Raji (cell line): ENCODE data around the gene OR52K2.

Experiments used
- POLR2A ChIP-seq: IDR thresholded peaks from 2 replicates; pipeline ENCODE4 v1.6.1; 2011; ENCODE audit warnings: low read depth, low read length, control low read depth; ENCODE audit not compliant: insufficient read depth

Gene OR52K2

DNA sequence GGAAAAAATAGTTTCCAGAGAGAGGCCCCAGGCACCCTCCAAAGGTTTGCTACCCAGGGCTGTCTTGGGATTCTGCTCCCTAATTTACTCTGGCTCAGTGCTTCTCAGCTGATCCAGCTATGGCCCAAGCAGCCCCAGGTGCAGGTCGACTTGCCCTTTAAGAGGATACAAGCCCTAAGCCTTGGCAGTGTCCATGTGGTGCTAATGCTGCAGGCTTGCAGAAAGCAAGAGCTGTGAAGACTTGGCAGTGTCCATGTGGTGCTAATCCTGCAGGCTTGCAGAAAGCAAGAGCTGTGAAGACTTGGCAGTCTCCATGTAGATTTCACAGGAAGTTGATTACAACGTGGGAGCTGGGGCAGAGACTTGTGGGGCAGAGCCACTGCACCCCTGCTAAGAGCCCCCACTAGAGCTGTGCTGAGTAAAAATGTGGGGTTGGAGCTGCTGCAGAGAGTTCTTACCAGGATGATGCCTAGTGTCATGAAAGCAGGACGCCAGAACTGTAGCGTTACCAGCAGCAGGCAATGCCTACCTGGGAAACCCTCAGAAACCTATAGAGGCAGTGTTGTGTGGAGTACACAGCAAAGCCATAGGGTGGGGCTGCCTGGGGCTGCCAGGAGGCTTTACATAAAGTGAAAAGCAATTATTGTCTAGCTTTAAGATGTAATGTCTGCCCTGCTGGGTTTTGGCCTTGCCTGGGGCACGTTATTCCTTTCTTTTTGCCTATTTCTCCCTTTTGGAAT is 17.2 kb downstream of the OR52K2 start:
- TF ChIP-seq POLR2A, result no peak

DNA sequence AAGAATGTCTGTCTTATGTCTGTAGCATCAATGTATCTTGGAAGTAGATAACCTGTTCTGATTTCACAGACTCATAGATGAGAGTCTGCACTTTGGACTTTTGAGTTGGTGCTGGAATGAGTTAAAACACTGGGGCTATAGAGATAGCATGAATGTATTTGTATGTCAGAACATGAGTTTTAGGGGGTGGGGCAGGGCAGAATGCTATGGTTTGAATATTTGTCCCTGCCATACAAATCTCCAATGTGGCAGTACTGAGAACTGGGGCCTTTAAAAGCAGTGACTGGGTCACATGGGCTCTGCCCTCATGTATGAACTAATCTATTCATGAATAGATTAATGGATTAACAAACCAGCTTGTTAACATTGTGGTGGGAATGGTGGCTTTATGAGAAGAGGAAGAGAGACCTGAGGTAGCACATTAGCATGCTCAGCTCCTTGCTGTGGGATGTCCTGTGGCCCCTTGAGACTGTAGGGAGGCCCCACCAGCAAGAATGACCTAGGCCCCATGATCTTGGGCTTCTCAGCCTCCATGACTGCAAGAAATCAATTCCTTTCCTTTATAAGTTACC is 17.9 kb downstream of the OR52K2 start:
- no peak for TF ChIP-seq POLR2A

DNA sequence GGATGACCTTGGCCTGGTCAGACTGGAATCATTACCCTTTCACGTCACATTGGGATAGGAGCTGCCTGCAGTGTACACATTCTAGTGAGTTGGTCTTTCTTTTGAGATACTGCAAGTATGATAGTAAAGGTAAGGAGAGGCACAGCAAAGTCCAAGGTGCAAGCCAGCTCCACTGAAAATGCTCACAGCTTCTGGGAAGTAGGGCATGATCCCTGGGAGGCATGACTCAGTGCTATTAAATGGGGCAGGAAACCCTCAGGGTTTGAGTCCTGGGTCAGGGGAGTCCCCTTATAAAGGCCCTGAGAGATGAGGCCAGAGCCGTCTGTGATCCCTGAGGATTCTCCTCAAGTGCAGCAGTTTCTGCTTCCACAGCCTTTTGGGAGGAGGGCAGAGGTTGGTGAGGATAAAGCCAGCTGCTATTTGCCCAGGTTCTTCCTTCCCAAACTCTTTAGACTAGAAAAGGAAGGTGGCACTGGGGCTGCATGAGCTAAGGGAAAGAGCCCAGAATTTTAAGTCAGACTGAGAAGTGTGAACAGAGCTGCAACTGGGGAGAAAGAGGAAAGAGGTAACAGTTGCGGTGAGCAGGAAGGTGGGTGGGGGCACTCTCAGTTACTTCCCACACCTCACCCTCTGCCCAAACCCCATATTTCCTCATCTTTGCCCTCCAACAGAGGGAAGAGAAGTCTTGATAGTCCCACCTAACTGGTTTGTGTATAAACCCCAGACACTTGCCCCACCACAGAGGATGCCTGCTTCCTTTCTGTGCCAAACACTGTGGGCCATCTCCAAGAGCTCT is 18.9 kb downstream of the OR52K2 start:
- no peak for TF ChIP-seq POLR2A

DNA sequence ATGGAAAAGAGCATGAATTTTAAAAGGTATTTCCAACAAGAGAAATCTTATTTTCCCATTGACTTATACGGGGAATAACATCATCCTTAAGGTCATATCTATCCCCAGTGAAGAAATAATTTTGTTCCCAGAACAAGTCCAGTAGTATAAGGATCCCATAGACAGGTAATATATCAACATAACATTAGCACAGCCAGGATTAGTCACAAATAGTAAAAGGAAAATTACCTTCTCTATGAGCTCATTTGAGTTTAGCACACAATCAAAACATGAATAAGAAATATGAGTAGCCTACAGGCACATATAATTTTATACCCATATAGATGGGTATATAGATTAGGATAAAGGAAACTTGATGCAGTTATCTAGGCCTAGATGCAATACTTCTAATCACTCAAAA is 30.5 kb downstream of the OR52K2 start:
- no peak for TF ChIP-seq POLR2A

DNA sequence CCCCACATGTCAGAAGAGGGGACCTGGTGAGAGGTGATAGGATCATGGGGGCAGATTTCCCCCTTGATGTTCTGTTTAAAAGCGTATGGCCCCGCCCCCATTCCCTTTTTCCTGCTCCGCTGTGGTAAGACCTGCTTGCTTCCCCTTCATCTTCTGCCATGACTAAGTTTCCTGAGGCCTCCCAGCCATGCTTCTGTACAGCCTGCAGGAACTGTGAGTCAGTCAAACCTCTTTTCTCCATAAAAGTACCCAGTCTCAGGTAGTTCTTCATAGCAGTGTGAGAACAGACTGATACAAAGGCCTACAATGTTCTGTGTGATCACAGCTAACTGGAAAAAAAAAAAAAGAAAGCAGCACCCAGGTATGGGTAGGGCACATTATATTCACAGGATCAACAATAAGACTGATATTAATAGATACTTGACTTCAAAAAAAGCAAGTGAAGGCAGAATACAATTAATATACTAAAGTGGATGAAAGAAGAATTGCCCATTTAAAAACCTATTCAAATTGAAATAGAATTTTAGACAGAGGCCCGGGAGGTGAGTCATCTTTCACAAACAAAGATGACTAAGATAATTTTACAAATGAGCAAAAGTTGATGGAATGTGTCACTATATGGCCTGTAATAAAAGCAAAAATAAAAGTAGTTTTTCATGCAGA is 31.6 kb downstream of the OR52K2 start:
- TF ChIP-seq POLR2A, result no peak

DNA sequence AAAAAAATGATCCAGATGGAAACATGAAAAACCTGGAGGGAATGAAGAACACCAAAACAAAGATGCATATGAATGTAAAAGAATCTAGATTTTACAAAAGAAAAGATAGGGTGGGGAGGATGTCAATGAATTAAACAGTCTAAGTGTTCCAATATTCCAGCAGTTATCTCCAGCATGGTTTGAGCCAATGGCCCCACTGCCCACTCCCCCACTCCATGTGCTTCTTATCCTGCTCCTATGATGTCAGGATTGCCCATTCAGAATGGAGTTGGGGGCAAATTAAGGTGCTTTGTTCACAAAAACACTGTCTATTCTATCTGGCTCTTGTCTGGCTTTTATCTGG is 32.1 kb downstream of the OR52K2 start:
- TF ChIP-seq POLR2A, result no peak

DNA sequence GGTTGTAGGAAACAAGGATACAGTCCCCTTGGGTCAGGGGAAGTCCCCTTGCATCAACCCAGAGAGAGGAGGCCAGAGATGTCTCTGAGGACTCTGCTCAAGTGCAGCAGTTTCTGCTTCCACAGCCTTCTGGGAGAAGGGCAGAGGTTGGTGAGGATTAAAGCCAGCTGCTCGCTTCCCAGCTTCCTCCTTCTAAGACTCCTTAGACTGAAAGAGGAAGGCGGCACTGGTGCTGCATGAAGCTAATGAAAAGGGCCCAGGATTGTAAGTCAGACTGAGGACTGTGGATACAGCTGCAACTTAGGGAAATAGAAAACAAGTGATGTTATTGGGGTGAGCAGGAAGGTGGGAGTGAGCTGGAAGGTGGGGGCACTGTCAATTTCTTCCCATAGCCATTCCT is 33.4 kb downstream of the OR52K2 start, which contains the start of gene OR52K1:
Gene OR52K1, plus strand, starts transcription at position 202 of the 400 bp plus-strand sequence. CDS start 6,255 bp downstream, outside the sequence.
- no peak for TF ChIP-seq POLR2A

DNA sequence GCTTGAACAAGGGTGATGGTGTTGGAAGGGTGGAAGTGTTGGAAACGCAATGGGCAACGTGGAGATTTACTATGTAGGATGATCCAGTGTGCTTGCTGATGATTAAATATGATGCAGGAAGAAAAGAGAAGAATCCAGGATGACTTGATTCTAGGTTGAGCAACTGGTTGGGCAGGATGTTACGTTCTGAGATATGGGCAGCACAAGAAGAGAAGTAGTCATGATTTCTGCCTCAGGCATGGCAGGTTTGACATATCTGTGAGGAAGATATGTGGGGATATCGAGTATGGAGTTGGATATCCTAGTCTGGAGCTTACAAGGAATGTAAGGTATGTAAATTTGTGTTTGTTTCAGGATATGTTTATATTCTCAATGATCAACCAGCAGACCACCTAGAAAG is 35.2 kb downstream of the OR52K2 start:
- no peak for TF ChIP-seq POLR2A

DNA sequence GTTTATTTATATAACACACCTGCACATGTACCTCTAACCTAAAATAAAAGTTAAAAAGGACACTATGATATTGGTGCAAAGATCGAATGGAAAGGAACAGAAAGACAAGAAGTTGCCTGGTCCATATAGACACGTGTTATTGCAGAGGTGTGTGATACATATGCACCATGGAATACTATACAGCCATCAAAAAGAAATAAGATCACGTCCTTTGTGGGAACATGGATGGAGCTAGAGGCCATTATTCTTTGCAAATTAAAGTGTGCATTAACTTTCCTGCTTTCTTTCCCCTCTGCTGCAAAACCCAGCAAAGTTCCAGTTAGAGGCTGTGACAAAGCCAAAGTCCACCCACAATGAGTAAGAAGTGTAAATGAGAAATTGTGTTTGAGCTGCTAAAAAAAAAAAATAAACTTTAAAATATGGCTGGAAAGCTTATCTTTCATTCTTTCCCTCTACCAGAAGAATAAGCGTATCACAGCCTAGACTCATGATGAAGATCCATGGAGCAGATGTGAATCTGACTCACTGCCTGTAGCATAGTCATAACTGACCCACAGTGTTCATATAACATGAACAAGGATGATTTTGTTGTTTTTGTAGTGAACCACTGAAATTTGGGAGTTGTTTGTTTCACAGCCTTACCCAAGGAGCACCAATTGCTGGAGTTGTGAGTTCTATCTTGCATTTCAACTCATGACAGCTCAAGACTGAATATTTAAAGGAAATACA is 42.9 kb downstream of the OR52K2 start:
- TF ChIP-seq POLR2A, result no peak

DNA sequence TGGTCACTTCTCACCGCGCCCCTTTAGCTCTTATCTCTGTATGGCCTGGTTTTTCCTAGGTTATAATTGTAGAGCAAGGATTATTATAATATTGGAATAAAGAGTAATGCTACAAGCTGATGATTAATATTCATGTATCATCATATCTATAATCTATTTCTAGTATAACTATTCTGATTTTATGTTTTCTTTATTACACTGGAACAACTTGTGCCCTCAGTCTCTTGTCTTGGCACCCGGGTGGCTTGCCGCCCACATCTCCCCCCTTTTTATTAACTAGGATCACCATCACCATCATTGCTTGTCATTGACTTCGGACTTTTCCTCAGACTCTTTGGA is 44.4 kb downstream of the OR52K2 start:
- TF ChIP-seq POLR2A, result no peak

DNA sequence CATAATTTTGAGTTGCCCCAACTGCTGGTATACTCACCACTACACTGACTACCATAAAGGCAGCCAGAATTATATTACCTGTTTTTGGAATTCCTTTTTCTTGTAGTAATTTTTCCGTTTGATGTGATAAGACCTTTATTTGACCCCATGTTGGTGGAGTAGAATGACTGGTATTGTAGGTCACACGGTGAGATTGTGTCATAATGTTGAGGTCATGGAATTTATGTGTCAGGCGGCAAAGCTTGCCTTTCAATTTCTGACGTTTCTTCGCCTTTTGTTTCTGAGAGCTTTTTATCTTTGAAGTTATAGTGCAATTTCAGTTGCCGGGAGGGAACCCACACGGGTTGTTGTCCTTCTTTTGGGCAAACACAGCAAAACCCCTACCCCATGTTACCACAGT is 46.4 kb downstream of the OR52K2 start:
- no peak for TF ChIP-seq POLR2A

DNA sequence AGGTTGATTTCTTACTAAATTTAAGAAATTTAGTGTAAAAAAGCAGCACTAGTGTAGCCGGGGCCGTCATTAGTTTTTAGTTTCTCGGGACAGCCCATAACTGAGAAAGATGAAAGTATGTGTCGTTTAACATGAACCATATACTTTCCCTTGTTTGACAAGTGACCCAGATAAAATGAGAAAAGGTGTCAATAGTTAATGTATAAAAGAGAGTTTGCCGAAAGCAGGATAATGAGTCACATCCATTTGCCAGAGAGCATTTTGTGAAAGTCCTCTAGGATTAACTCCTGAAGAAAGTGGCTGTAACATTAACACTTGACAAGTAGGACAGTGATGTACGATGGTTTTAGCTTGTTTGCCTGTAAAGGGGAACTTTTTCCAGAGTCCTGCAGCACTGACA is 46.9 kb downstream of the OR52K2 start:
- no peak for TF ChIP-seq POLR2A

DNA sequence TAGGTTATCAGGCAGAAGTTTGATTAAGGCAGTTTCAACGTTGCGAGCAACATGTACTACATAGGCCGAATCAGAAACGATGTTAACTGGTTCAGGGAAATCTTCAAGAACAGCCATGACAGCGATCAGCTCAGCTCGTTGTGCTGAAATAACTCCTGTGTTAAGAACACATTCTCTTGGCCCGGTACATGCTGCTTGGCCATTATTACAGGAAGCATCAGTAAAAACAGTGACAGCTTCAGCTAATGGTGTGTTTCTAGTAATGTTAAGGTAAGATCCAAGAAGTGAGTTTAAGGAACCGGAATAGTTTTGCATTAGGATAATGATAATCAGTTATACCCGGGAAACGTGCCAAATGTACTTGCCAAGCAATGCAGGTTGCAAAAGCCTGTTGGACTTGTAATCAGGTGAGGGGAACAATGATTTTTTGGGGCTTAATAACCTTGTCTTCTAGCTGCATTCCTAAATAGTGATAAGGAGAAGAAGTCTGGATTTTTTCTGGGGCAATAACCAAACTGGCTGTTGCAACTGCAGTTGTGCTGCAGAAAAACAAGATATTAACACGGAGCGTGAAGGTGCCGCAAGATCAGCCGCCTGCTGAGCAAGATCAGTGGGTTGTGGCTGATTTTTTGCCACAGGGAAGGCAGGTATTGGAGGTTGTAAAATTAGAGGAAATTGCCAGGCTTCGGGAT is 47.6 kb downstream of the OR52K2 start:
- TF ChIP-seq POLR2A, result no peak
